HCT116 (cell line): ENCODE measurements around the gene CDKN2A. TPM values are rescaled to one million over a fixed set of nuclear protein-coding genes. Genes with fewer than 3 reads are reported as not detected.

Source experiments
- ATAC-seq: fragments of 200-7000 bp; cut with Tn5 transposase; 2 replicates; pipeline ENCODE4 v1.9.1; 2020; ENCODE audit warnings: mild to moderate bottlenecking, moderate library complexity
- BruUV-seq: library from RNA; stranded (reverse); fragments of 400-500 nt; replicated peaks from 2 replicates; lab custom pipeline; 2021; lab: Mats Ljungman, UMichigan
- CTCF ChIA-PET: fragments of 300-600 bp; sonication (Branson Sonifier 250); formaldehyde crosslinking; loops from one replicate; lab custom pipeline; 2021; ENCODE audit warnings: antibody characterized with exemption; lab: Charles Lee
- POLR2A ChIA-PET: fragments of 300-600, 350-600 bp; sonication (Branson Sonifier 250); formaldehyde crosslinking; loops from one replicate; lab custom pipeline; 2021; ENCODE audit warnings: antibody characterized with exemption; lab: Charles Lee
- RAD21 ChIA-PET, 2 experiments: fragments of 300-600 bp; sonication (Branson Sonifier 250); formaldehyde crosslinking; loops; one replicate each; lab custom pipeline; 2023; ENCODE audit warnings: low total read pairs in 2 of 2; ENCODE audit not compliant: uncharacterized antibody in 2 of 2, unreplicated experiment in 2 of 2, low non-redundant PET in 1 of 2; lab: Charles Lee
- DNase-seq: peaks from one replicate; pipeline ENCODE4 v3.0.0-alpha.2; 2010; ENCODE audit warnings: low read depth, low spot score
- H2AFZ ChIP-seq: fragments of 200-600 bp; shearing (Covaris generic), sonication (generic); 2 replicates; pipeline ENCODE4 v1.6.1; 2017; ENCODE audit warnings: low read depth, mixed run types, mixed read lengths, antibody characterized with exemption, low read length; ENCODE audit not compliant: poor library complexity, severe bottlenecking
- H3K27ac ChIP-seq: 2 replicates; pipeline ENCODE4 v1.5.1; 2012; ENCODE audit warnings: low read depth, low read length
- H3K27me3 ChIP-seq: fragments of 200-600 bp; sonication (generic); 2 replicates; pipeline ENCODE4 v1.6.1; 2016; ENCODE audit warnings: mixed run types, low read length, mixed read lengths; ENCODE audit not compliant: insufficient read depth
- H3K36me3 ChIP-seq, 2 experiments: fragments of 200-500 bp in 1 of 2; fragments of 200-600 bp in 1 of 2; sonication (Bioruptor generic) in 1 of 2; sonication (generic) in 1 of 2; 2 replicates each; pipeline versions ENCODE4 v1.5.1 to v1.6.1; 2014 to 2016; ENCODE audit warnings: low read length in 2 of 2, inconsistent platforms in 1 of 2, mixed read lengths in 1 of 2, mixed run types in 1 of 2; ENCODE audit not compliant: insufficient read depth in 2 of 2, control insufficient read depth in 1 of 2
- H3K4me1 ChIP-seq, 2 experiments: fragments of 200-600 bp in 1 of 2; sonication (generic) in 1 of 2; 2 replicates each; pipeline versions ENCODE4 v1.5.1 to v1.6.1; 2012 to 2017; ENCODE audit warnings: low read length in 2 of 2, inconsistent platforms in 1 of 2, mild to moderate bottlenecking in 1 of 2, mixed read lengths in 1 of 2, mixed run types in 1 of 2, moderate library complexity in 1 of 2; ENCODE audit not compliant: insufficient read depth in 2 of 2, control insufficient read depth in 1 of 2
- H3K4me2 ChIP-seq: fragments of 200-600 bp; sonication (generic); 2 replicates; pipeline ENCODE4 v1.6.1; 2017; ENCODE audit warnings: mixed run types, low read length, mixed read lengths
- H3K4me3 ChIP-seq, 2 experiments: fragments of 200-600 bp in 1 of 2; sonication (generic) in 1 of 2; replicated peaks in 1 of 2; 2 replicates each; pipeline ENCODE4 v1.5.1; 2011 to 2016; ENCODE audit warnings: low read length in 2 of 2, control low read depth in 1 of 2, low read depth in 1 of 2, mild to moderate bottlenecking in 1 of 2, mixed read lengths in 1 of 2, mixed run types in 1 of 2
- H3K79me2 ChIP-seq: fragments of 200-600 bp; sonication (generic); 2 replicates; pipeline ENCODE4 v1.6.1; 2017; ENCODE audit warnings: mild to moderate bottlenecking, mixed run types, low read length, moderate library complexity, mixed read lengths; ENCODE audit not compliant: insufficient read depth
- H3K9ac ChIP-seq: fragments of 200-600 bp; sonication (generic); 2 replicates; pipeline ENCODE4 v1.6.1; 2016; ENCODE audit warnings: low read length, mixed read lengths
- H3K9me2 ChIP-seq: fragments of 200-600 bp; sonication (generic), shearing (Covaris generic); 2 replicates; pipeline ENCODE4 v1.6.1; 2017; ENCODE audit warnings: mixed run types, mild to moderate bottlenecking, moderate library complexity; ENCODE audit not compliant: insufficient read depth
- H3K9me3 ChIP-seq, 2 experiments: fragments of 200-500 bp in 1 of 2; fragments of 200-600 bp in 1 of 2; sonication (Bioruptor generic) in 1 of 2; sonication (generic) in 1 of 2; 2 replicates each; pipeline ENCODE4 v1.6.1; 2014 to 2017; ENCODE audit warnings: low read length in 2 of 2, mixed read lengths in 2 of 2, inconsistent platforms in 1 of 2, low read depth in 1 of 2, mild to moderate bottlenecking in 1 of 2, mixed run types in 1 of 2, moderate library complexity in 1 of 2; ENCODE audit not compliant: control insufficient read depth in 1 of 2, insufficient read depth in 1 of 2
- H4K20me1 ChIP-seq: fragments of 200-600 bp; sonication (generic), shearing (Covaris generic); 2 replicates; pipeline ENCODE4 v1.6.1; 2017; ENCODE audit warnings: mixed run types, mild to moderate bottlenecking, moderate library complexity; ENCODE audit not compliant: insufficient read depth
- ATF3 ChIP-seq: IDR thresholded peaks from 2 replicates; pipeline ENCODE4 v1.6.1; 2012
- CBX3 ChIP-seq: IDR thresholded peaks from 2 replicates; pipeline ENCODE4 v1.6.1; 2012; ENCODE audit warnings: low read depth
- CTCF ChIP-seq, 3 experiments: fragments of 200-600 bp in 1 of 3; sonication (generic) in 1 of 3; IDR thresholded peaks in 2 of 3; conservative IDR thresholded peaks in 1 of 3; 2 replicates each; pipeline ENCODE4 v1.5.1; 2012 to 2017; ENCODE audit warnings: low read depth in 2 of 3, low read length in 2 of 3, antibody characterized with exemption in 1 of 3, borderline replicate concordance in 1 of 3, control low read depth in 1 of 3, mild to moderate bottlenecking in 1 of 3, mixed read lengths in 1 of 3, mixed run types in 1 of 3, moderate library complexity in 1 of 3; ENCODE audit not compliant: insufficient read depth in 1 of 3
- EZH2 ChIP-seq: fragments of 200-600 bp; sonication (generic); IDR thresholded peaks from 2 replicates; pipeline ENCODE4 v1.6.1; 2017; ENCODE audit warnings: antibody characterized with exemption, mixed run types
- FOSL1 ChIP-seq: IDR thresholded peaks from 2 replicates; pipeline ENCODE4 v1.6.1; 2012; ENCODE audit warnings: low read depth
- POLR2A ChIP-seq: IDR thresholded peaks from 2 replicates; pipeline ENCODE4 v1.7.0; 2011; ENCODE audit warnings: borderline replicate concordance; ENCODE audit not compliant: insufficient read depth, insufficient read length; ENCODE audit errors: extremely low read depth
- POLR2AphosphoS5 ChIP-seq: IDR thresholded peaks from 2 replicates; pipeline ENCODE4 v1.6.1; 2011; ENCODE audit warnings: mild to moderate bottlenecking, low read depth, low read length, moderate library complexity
- RAD21 ChIP-seq: IDR thresholded peaks from 2 replicates; pipeline ENCODE4 v1.6.1; 2012; ENCODE audit warnings: low read depth, mild to moderate bottlenecking
- REST ChIP-seq: IDR thresholded peaks from 2 replicates; pipeline ENCODE4 v1.6.1; 2012; ENCODE audit warnings: low read depth
- SRF ChIP-seq: IDR thresholded peaks from 2 replicates; pipeline ENCODE4 v1.6.1; 2012; ENCODE audit warnings: low read depth
- ZFX ChIP-seq: fragments of 450-650 bp; IDR thresholded peaks from 2 replicates; pipeline ENCODE4 v1.6.1; 2017
- intact Hi-C: fragments of 100-400 bp; cut with micrococcal nuclease; formaldehyde crosslinking; loops from 2 replicates; pipeline ENCODE4 v1.10.0; 2022
- total RNA-seq: library from RNA; stranded (reverse); gene quantifications from one replicate; pipeline ENCODE4 v1.2.1, GENCODE V29; 2021; ENCODE audit not compliant: unreplicated experiment
- TF ChIP-seq, protein P1 (sequence below): IDR thresholded peaks from 2 replicates; pipeline ENCODE4 v1.6.1; 2012

Gene CDKN2A
- total RNA-seq, 1 experiment from 2014 or later, result 89.7 TPM

DNA sequence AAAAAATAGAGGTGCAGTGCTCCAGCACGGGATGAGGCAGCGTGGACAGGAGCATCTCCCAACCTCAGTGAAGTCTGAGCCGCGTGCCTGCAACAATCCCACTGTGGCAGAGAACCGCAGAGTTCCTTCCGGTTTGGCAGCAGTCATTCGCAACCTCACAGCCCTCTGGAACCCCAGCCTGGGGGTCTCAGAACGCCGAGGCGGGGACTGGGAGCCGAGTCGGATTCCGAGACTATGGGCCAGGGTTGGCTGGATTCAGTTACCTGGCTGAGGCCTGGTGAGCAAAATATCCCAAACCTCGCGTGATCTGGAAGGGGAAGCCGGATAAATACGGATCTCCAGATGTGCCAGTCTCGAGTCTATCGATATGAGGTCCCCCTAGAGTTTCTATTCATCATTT lies 27.0 kb downstream of the CDKN2A start:
- H3K27me3 ChIP-seq, result no peaks in the 10 kb centered on the region
- intact Hi-C loops, result no loop called here
- no TSS peak for BruUV-seq

More for the DNA sequence above, 27.0 kb downstream of the CDKN2A start:
- ChIA-PET POLR2A (no interaction called here), RAD21 (no interaction called here), CTCF (no interaction called here)
- no peak overlapping the region for H3K4me2 ChIP-seq
- no peak for ATAC-seq
- no peak overlapping the region for H3K27ac ChIP-seq
- no peaks in the 10 kb centered on the region for H3K4me1 ChIP-seq
- H2AFZ ChIP-seq, result no peak overlapping the region
- no peak overlapping the region for H3K9ac ChIP-seq
- H3K9me3 ChIP-seq, result no peaks in the 10 kb centered on the region
- H3K9me2 ChIP-seq, result no peaks in the 10 kb centered on the region
- H3K36me3 ChIP-seq, result peaks cover 0 to 17% of the 10 kb centered on the region in 2 experiments; a peak in 1 of 4 replicates
- peaks cover 13% of the 10 kb centered on the region for H3K79me2 ChIP-seq
- no peak overlapping the region for H3K4me3 ChIP-seq
- TF ChIP-seq, protein P1, sequence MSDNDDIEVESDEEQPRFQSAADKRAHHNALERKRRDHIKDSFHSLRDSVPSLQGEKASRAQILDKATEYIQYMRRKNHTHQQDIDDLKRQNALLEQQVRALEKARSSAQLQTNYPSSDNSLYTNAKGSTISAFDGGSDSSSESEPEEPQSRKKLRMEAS, result no peak
- TF ChIP-seq ZFX (no peak), FOSL1 (no peak), POLR2AphosphoS5 (no peak), RAD21 (no peak), CBX3 (no peak), POLR2A (no peak), REST (no peak), EZH2 (no peak), ATF3 (no peak), SRF (no peak), CTCF (IDR thresholded peaks at IDR 0.05 in 2 of 3, conservative IDR thresholded peaks at IDR 0.05 in 1 of 3; ENCODE audit: borderline replicate concordance in 1 of 3, insufficient read depth in 1 of 3, low read depth in 2 of 3, low read length in 2 of 3) (no peak)
- no peak for DNase-seq
- no peaks in the 10 kb centered on the region for H4K20me1 ChIP-seq
